Mesodermal cell (in vitro differentiated cells): ENCODE measurements around the gene HABP4.

Experiments used
- H3K27ac ChIP-seq: 2 replicates; pipeline ENCODE4 v1.7.0; 2013; ENCODE audit warnings: mild to moderate bottlenecking, low read depth, low read length, moderate library complexity; ENCODE audit not compliant: severe bottlenecking
- H3K36me3 ChIP-seq: 2 replicates; pipeline ENCODE4 v1.7.1; 2013; ENCODE audit warnings: mild to moderate bottlenecking, low read length, moderate library complexity; ENCODE audit not compliant: control insufficient read depth, insufficient read depth
- H3K4me1 ChIP-seq: one replicate; pipeline ENCODE4 v1.7.1; 2013; ENCODE audit warnings: mild to moderate bottlenecking, low read length; ENCODE audit not compliant: insufficient read depth, control insufficient read depth, poor library complexity, severe bottlenecking
- H3K4me3 ChIP-seq: 2 replicates; pipeline ENCODE4 v1.7.0; 2013; ENCODE audit warnings: low read length, control low read depth, mild to moderate bottlenecking; ENCODE audit not compliant: insufficient read depth, poor library complexity, severe bottlenecking; ENCODE audit errors: extremely low read depth
- H3K9me3 ChIP-seq: 2 replicates; pipeline ENCODE4 v1.7.1; 2013; ENCODE audit warnings: mild to moderate bottlenecking, low read length, moderate library complexity; ENCODE audit not compliant: control insufficient read depth
- WGBS, 2 experiments: methylation state at CpG; one replicate each; pipeline ENCODE4 v1.1.5; 2013; ENCODE audit warnings: missing lambda C conversion rate in 2 of 2; ENCODE audit not compliant: insufficient coverage in 2 of 2; 5-methylcytosine and 5-hydroxymethylcytosine counted together

Gene HABP4

DNA sequence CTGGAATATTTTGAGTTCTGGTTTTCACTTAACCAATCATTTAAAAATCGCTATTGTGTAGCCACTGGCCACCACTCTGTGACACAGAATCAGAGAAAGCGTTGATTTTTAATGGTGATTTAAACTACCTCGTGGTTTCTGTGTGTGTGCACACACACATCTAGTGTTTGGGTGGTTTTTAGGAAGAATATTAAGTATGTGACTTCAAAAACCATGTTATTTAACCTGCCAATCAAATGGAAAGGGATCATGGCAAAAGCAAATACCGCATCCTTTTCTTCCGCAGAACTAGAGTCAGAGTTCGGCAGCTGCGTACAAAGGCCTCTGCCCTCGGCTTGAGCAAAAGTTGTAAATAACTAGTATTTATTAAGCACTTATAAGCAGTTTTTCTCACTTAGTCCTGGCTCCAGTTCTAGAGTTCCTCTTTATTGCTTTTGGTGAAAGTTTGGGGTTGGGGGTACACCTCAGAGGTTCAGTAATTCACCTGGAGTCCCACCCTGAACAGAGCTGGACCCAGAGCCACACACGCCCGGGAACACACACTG, 40.6 kb downstream of the HABP4 start:
- 96 to 97% methylated on average over 6 of the region's 10 CpGs for WGBS, 2 experiments
- Histone ChIP-seq H3K9me3 (no peaks in the 10 kb centered on the region), H3K4me3 (no peak overlapping the region), H3K36me3 (peaks cover 77% of the 10 kb centered on the region), H3K4me1 (peaks cover 21% of the 10 kb centered on the region), H3K27ac (peak overlapping the region; percentile 29)

DNA sequence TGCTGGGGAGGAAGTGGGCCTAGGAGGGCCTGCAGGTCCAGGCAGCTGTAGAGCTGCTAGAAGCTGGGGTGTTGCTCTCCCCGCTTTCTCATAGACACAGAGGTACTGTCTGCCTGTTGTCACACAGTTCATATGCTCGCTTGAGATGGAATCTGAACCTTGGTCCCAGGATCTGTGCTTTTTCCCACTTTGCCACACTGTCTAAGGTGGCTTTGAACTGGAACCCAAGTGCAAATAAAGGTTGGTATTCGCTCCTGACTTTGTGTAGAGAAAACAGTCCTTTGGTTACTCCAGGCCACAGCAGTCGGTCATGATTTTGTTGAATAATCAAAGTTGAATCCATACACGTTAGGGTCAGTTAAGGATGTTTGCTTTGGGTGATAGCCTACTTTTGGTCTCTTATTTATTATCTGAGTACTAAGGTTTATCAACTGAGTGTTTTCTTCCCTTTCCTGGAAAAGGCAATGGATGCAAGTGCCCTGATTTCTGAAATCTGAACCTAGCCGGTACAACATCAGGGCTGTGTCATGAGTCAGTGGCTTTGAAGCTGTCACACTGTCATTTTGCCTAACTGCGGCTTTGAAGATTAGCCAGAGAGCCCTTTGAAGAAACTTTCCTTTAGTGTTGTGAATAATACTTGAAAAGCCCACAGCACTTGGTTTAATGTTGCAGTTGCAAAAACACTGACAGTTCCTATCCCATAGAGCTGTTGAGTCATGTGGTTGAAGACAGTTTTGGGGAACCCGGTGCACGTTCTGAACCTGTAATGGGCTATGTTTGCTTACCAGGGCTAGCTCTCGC, 41.3 kb downstream of the HABP4 start:
- Histone ChIP-seq H3K4me3 (no peak overlapping the region), H3K4me1 (peaks cover 18% of the 10 kb centered on the region), H3K9me3 (no peaks in the 10 kb centered on the region), H3K36me3 (peaks cover 77% of the 10 kb centered on the region), H3K27ac (peak overlapping the region; percentile 29)
- WGBS, 2 experiments = 94 to 95% methylated on average over 9 to 10 of the region's 10 CpGs

DNA sequence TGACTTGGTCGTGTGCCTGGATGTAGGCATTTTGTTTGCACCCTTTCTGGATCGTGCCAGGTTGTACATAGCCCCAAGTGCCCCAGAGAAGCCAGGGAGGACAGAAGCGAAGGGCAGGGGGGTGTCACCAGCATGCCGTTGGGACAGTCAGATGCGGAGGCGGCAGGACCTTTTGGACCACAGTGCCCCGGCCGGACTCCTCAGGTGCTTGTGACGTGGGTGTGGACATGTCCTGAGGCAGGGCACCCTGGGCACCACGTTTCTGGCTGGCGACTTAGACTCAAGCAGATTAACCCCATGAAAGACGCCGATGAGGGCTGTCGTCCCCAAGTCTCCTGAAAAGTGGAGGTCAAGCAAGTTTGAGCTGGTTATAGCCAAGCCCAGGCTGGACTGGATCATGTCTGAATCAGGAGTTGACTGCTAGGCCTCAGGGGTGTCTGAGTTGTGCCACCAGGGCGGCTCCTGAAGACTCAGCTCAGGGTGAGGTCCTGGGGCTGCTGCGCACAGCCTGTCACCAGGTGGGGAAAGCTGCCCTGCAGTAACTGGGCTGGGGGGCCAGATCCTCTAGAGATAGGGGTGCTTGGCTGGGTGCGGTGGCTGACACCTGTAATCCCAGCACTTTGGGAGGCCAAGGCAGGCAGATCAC, 42.0 kb downstream of the HABP4 start:
- H3K4me1 ChIP-seq = peaks cover 13% of the 10 kb centered on the region
- no peak overlapping the region for H3K4me3 ChIP-seq
- H3K27ac ChIP-seq = no peak overlapping the region
- no peaks in the 10 kb centered on the region for H3K9me3 ChIP-seq
- 94 to 97% methylated on average over 14 to 16 of the region's 17 CpGs for WGBS, 2 experiments
- H3K36me3 ChIP-seq = peaks cover 73% of the 10 kb centered on the region

DNA sequence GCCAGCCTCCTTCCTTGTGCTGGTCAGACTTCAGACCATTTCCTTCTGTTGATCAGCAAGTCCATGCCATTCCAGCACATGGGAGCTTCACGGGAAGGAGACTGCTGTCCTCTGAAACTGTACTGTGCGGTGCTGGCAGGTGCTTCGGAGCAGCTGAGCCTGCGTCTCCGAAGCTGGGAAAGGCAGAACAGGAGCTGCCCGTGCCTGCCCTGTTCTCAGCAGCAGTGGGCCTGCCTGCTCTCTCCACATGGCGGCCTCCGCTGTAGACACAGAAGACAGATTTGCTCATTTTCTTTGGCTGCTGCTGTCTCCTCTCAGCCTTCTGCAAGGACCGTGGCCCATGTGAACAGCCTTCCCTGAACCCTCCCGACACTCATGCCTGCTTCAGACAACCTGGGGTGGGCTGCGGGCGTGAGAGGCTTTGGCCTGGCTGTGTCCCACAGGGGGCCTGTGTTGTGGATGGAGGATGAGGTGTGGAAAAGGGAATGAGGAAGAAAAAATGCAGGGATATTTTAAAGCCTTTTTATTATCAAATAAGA, 43.1 kb downstream of the HABP4 start:
- peak overlapping the region; percentile 36 for H3K27ac ChIP-seq
- peaks cover 13% of the 10 kb centered on the region for H3K4me1 ChIP-seq
- H3K9me3 ChIP-seq = no peaks in the 10 kb centered on the region
- H3K4me3 ChIP-seq = no peak overlapping the region
- peaks cover 66% of the 10 kb centered on the region for H3K36me3 ChIP-seq
- 91 to 96% methylated on average over 9 to 10 of the region's 12 CpGs for WGBS, 2 experiments

DNA sequence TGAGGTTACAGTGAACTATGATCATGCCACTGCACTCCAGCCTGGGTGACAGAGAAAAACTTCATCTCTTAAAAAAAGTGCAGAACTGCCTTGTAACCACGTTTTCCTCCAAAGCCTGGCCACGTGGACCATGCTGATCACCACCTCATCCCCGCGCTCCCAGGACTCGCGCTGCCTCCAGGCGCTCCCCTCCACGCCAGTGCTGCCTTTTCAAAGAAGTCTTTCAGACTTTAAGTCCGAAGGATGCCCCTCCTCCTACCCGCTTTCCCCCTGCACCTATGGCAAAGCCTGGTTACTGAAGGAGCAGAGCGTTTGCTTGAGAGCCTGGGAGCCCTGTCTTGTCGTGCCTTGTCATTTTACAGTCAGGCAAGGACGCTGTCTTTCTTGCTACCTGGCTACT, 43.8 kb downstream of the HABP4 start:
- H3K4me1 ChIP-seq = peaks cover 13% of the 10 kb centered on the region
- H3K27ac ChIP-seq = peak overlapping the region; percentile 16
- H3K9me3 ChIP-seq = no peaks in the 10 kb centered on the region
- no peak overlapping the region for H3K4me3 ChIP-seq
- 93 to 94% methylated on average over 11 to 13 of the region's 13 CpGs for WGBS, 2 experiments
- H3K36me3 ChIP-seq = peaks cover 59% of the 10 kb centered on the region

DNA sequence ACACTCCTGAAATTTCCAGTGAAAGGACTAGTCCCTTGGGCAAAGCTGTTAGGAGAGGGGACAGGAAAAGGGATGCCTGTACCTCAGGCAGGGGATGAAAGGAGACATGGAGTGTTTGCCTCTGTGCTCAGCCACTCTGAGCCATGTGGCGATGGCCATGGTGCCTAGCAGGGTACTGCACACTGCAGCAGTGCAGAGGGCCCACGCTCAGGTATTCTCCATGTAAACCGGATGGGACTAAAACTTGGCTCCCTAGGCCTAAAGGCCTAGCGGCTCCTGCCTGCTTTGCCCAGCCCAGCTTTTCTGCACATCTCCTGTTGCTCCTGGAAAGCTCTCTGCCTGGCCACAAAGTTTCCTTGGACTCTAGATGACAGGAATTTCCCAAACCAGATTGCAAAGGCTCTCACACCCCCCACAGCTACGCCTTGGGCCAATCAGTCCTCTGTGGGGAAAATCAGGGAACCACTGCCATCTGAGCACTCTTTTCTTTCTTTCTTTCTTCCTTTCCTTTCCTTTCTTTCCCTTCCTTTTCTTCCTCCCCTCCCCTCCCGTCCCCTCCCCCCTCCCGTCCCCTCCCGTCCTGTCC, 44.3 kb downstream of the HABP4 start:
- no peak overlapping the region for H3K4me3 ChIP-seq
- no peaks in the 10 kb centered on the region for H3K9me3 ChIP-seq
- H3K36me3 ChIP-seq = peaks cover 55% of the 10 kb centered on the region
- peak overlapping the region; percentile 16 for H3K27ac ChIP-seq
- 89 to 93% methylated on average over 5 of the region's 8 CpGs for WGBS, 2 experiments
- H3K4me1 ChIP-seq = peaks cover 13% of the 10 kb centered on the region

DNA sequence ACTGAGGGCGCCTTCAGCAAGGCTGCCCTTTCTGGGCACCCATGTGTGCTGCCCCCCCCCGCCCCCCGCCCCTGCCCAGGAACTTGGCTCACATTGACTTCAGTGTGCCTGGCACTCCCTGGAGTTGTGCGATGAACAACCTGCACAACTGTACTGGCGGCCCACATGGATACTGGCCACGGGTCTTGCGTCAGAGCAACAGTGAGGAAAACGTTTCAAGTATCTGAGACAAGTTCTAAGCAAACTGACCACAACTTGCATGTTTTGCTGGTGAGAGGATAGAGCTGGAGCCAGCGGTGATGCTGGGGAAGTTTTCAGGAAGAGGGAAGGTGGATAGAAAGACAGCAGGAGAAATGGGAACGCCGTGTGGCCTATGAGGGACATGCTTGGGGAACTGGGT, 45.4 kb downstream of the HABP4 start:
- Histone ChIP-seq H3K9me3 (no peaks in the 10 kb centered on the region), H3K4me1 (peaks cover 13% of the 10 kb centered on the region), H3K36me3 (peaks cover 47% of the 10 kb centered on the region), H3K4me3 (no peak overlapping the region), H3K27ac (no peak overlapping the region)
- WGBS, 2 experiments = 90 to 94% methylated on average over 8 to 9 of the region's 11 CpGs

DNA sequence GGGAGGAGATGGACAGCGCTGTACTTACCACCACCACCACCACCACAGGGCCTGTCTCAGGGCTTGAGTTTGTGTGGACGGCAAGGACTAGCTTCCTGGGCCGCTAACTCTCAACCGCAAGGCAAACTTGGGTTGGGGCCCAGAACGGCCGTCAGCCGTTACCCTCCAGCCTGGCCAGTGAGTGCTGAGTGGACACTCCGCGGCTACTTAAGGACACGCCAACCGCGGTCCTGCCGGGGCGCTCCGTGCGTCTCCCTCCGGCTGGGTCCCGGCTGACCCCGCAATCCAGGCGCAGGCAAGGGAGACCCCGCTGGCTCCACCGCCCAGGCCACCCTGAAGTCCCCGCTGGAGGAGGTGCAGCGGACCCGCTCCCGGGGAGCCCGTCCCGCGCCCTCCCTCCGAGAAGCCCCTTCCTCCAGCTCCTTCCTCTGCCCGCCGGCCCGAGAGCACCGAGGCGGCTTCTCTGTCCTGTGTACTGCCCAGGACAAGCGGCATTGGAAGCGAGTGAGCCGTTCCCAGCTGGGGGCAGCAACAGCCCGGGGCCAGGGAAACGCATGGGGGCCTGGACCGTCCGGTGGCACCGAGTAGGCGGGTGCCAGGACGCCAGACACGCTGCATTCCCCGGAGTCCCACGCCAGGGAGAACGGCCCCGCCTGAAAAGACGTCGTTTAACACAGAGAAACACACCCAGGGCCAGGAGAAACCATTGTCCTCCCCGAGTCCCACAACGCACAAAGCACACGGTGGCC, 46.6 kb downstream of the HABP4 start:
- Histone ChIP-seq H3K36me3 (peaks cover 35% of the 10 kb centered on the region), H3K4me1 (peaks cover 11% of the 10 kb centered on the region), H3K4me3 (no peak overlapping the region), H3K27ac (no peak overlapping the region), H3K9me3 (no peaks in the 10 kb centered on the region)
- WGBS, 2 experiments = 93 to 98% methylated on average over 41 to 42 of the region's 55 CpGs

DNA sequence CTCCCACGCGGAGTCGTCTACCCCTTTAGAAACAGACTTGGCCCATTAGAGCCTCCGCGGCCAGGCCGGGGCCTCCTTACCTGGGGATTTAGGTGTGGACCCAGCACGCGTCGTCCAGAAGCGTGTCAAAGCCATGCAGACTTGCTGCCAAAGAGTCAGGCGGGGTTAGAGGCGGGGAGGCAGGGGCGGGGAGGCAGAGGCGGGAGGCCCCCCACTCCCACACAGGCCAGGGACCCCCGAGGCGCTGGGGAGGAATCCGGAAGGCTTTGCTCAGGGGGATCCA, 47.1 kb downstream of the HABP4 start:
- Histone ChIP-seq H3K9me3 (no peaks in the 10 kb centered on the region), H3K4me3 (no peak overlapping the region), H3K36me3 (peaks cover 30% of the 10 kb centered on the region), H3K4me1 (peaks cover 7% of the 10 kb centered on the region), H3K27ac (no peak overlapping the region)
- WGBS, 2 experiments = 93 to 100% methylated on average over 12 of the region's 17 CpGs

DNA sequence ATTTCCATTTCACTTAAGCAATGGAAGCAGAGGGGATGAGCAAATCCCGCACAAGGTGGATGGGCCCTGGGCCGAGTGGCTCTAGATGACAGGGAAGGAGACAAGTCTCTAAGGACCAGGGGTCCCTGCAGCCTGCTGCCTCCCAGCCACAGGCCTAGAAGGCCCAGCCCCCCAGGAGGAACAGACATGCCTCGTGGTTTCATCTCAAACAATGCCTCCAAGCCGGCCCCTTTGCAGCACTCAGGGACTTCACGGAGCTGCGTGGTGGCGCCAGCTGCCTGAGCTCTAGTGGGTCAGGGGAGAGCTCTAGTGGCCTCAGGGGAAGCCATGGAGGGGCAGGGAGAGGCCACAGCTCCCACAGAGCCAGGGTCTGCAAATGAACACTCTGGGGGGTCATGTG, 48.8 kb downstream of the HABP4 start:
- Histone ChIP-seq H3K27ac (no peak overlapping the region), H3K9me3 (no peaks in the 10 kb centered on the region), H3K4me1 (peaks cover 7% of the 10 kb centered on the region), H3K4me3 (no peak overlapping the region), H3K36me3 (peaks cover 17% of the 10 kb centered on the region)
- WGBS, 2 experiments = 71 to 79% methylated on average over 5 to 7 of the region's 7 CpGs
